HepG2 (cell line): Measurements from ENCODE around the gene DTNB. TPM values are rescaled to one million over a fixed set of nuclear protein-coding genes. Genes with fewer than 3 reads are reported as not detected.

Experiments
- ATAC-seq: fragments of 200-7000 bp; cut with Tn5 transposase; 3 replicates; pipeline ENCODE4 v1.9.1; 2020; ENCODE audit warnings: mild to moderate bottlenecking, moderate library complexity
- BruUV-seq: library from RNA; stranded (reverse); fragments of 400-500 nt; replicated peaks from 2 replicates; lab custom pipeline; 2021; lab: Mats Ljungman, UMichigan
- CTCF ChIA-PET: fragments of 300-600 bp; formaldehyde crosslinking; extraction: SDS; loops from one replicate; lab custom pipeline; 2021; ENCODE audit warnings: low total read pairs, inconsistent platforms, low intra/inter-chr PET ratio; lab: Yijun Ruan, JAX
- POLR2A ChIA-PET: fragments of 350-600 bp; sonication (Branson Sonifier 250); formaldehyde crosslinking; loops from one replicate; lab custom pipeline; 2020; ENCODE audit warnings: antibody characterized with exemption, inconsistent platforms; lab: Yijun Ruan, JAX
- DNase-seq: peaks from one replicate; pipeline ENCODE4 v3.0.0-alpha.2; 2015; ENCODE audit warnings: low spot score
- FAIRE-seq: peaks from 3 replicates; lab custom pipeline; 2011; peaks lifted over from hg19 to GRCh38; lab: Jason Lieb, UNC
- H2AFZ ChIP-seq: one replicate; pipeline ENCODE4 v1.6.1; 2011; ENCODE audit warnings: low read length, inconsistent platforms
- H3K27ac ChIP-seq: fragments of 300-600 bp; 3 replicates; pipeline ENCODE4 v1.8.0; 2011; ENCODE audit warnings: mixed run types, mild to moderate bottlenecking, mixed read lengths, low read length, inconsistent platforms; ENCODE audit not compliant: insufficient read depth; ENCODE audit errors: extremely low read length
- H3K27me3 ChIP-seq, 2 experiments: fragments of 200-600 bp in 1 of 2; 2 replicates in 1 of 2; 3 replicates in 1 of 2; pipeline versions ENCODE4 v1.6.0 to v1.8.0; 2011; ENCODE audit warnings: low read length in 2 of 2, mild to moderate bottlenecking in 2 of 2, moderate library complexity in 2 of 2, inconsistent platforms in 1 of 2; ENCODE audit not compliant: insufficient read depth in 2 of 2, control insufficient read depth in 1 of 2
- H3K36me3 ChIP-seq, 2 experiments: fragments of 200-600 bp in 1 of 2; replicated peaks in 1 of 2; 2 replicates in 1 of 2; 3 replicates in 1 of 2; pipeline versions ENCODE4 v1.5.1 to v1.8.0; 2011; ENCODE audit warnings: low read length in 2 of 2, inconsistent platforms in 1 of 2; ENCODE audit not compliant: insufficient read depth in 2 of 2, control insufficient read depth in 1 of 2
- H3K4me1 ChIP-seq: 2 replicates; pipeline ENCODE4 v1.5.1; 2012; ENCODE audit warnings: low read length, inconsistent platforms; ENCODE audit not compliant: insufficient read depth
- H3K4me2 ChIP-seq: 2 replicates; pipeline ENCODE4 v1.6.0; 2011; ENCODE audit warnings: low read depth, low read length, inconsistent platforms
- H3K4me3 ChIP-seq, 3 experiments: fragments of 200-600 bp in 1 of 3; sonication (generic), shearing (Covaris generic) in 1 of 3; replicated peaks in 1 of 3; 2 replicates each; pipeline ENCODE4 v1.5.1; 2011 to 2016; ENCODE audit warnings: low read length in 3 of 3, inconsistent platforms in 2 of 3, low read depth in 2 of 3, mild to moderate bottlenecking in 2 of 3, control low read depth in 1 of 3, mixed read lengths in 1 of 3; ENCODE audit not compliant: insufficient read depth in 1 of 3
- H3K79me2 ChIP-seq: one replicate; pipeline ENCODE4 v1.6.1; 2011; ENCODE audit warnings: low read length, inconsistent platforms; ENCODE audit not compliant: insufficient read depth
- H3K9ac ChIP-seq: 2 replicates; pipeline ENCODE4 v1.6.0; 2011; ENCODE audit warnings: mild to moderate bottlenecking, low read depth, low read length, inconsistent platforms; ENCODE audit not compliant: insufficient read depth
- H3K9me3 ChIP-seq: 2 replicates; pipeline ENCODE4 v1.5.1; 2012; ENCODE audit warnings: mild to moderate bottlenecking, low read length
- H4K20me1 ChIP-seq: 2 replicates; pipeline ENCODE4 v1.6.0; 2011; ENCODE audit warnings: inconsistent platforms, mild to moderate bottlenecking, low read length, moderate library complexity; ENCODE audit not compliant: insufficient read depth
- ATF5 ChIP-seq: sonication (generic); formaldehyde crosslinking; IDR thresholded peaks from 2 replicates; pipeline ENCODE4 v1.4.0; 2020; ENCODE audit warnings: mild to moderate bottlenecking, low read depth, missing genetic modification reagents
- BRD4 ChIP-seq: sonication (generic); formaldehyde crosslinking; IDR thresholded peaks from 2 replicates; pipeline ENCODE4 v1.4.0; 2020; ENCODE audit warnings: missing genetic modification reagents
- MLXIP ChIP-seq: sonication (generic); formaldehyde crosslinking; IDR thresholded peaks from 2 replicates; pipeline ENCODE4 v1.9.0; 2021; ENCODE audit warnings: missing genetic modification reagents, borderline replicate concordance
- REPIN1 ChIP-seq: sonication (generic); formaldehyde crosslinking; IDR thresholded peaks from 2 replicates; pipeline ENCODE4 v1.8.0; 2022; ENCODE audit warnings: missing genetic modification reagents, low read depth, mild to moderate bottlenecking, borderline replicate concordance
- RFXAP ChIP-seq: sonication (generic); formaldehyde crosslinking; IDR thresholded peaks from 2 replicates; pipeline ENCODE4 v1.4.0; 2020; ENCODE audit warnings: missing genetic modification reagents, borderline replicate concordance
- SMAD9 ChIP-seq: sonication (generic); formaldehyde crosslinking; IDR thresholded peaks from 2 replicates; pipeline ENCODE4 v1.5.1; 2020; ENCODE audit warnings: mild to moderate bottlenecking, missing genetic modification reagents
- SP5 ChIP-seq: IDR thresholded peaks from 2 replicates; pipeline ENCODE4 v1.6.1; 2016; ENCODE audit warnings: low read depth, borderline replicate concordance
- ZMYM3 ChIP-seq: sonication (generic); formaldehyde crosslinking; IDR thresholded peaks from 2 replicates; pipeline ENCODE4 v1.5.1; 2020; ENCODE audit warnings: mild to moderate bottlenecking, missing genetic modification reagents
- ZNF614 ChIP-seq: IDR thresholded peaks from 2 replicates; pipeline ENCODE4 v1.6.1; 2018; ENCODE audit warnings: missing biosample characterization, missing genetic modification reagents, inconsistent platforms, borderline replicate concordance
- WGBS: methylation state at CpG from one replicate; pipeline ENCODE4 v1.1.6; 2017; ENCODE audit warnings: low lambda C conversion rate; 5-methylcytosine and 5-hydroxymethylcytosine counted together
- in situ Hi-C: cut with HindIII; loops from 2 replicates; pipeline ENCODE4 v1.10.0; 2017; ENCODE audit warnings: low pct_unique_long_range_greater_than_20kb; ENCODE audit not compliant: extremely low pct_ligation_motif_present
- intact Hi-C: fragments of 100-400 bp; cut with micrococcal nuclease; formaldehyde crosslinking; loops from one replicate; pipeline ENCODE4 v1.10.0; 2022; ENCODE audit not compliant: unreplicated experiment
- polyA plus RNA-seq, 8 experiments: library from polyadenylated mRNA; depleted of rRNA in 3 of 8; stranded (reverse) in 7 of 8; unstranded in 1 of 8; fragments of >200 nt; fragmentation: Illumina TruSeq in 4 of 8; extraction: Trizol in 4 of 8; gene quantifications; 2 replicates each; pipeline versions ENCODE4 v1.2.1 to v1.2.3, GENCODE V29; 2011 to 2016; ENCODE audit warnings: low read depth in 4 of 8, missing spikeins in 1 of 8, mixed read lengths in 1 of 8; ENCODE audit not compliant: insufficient read depth in 1 of 8
- total RNA-seq, 5 experiments: library from RNA; depleted of rRNA; stranded (reverse); fragments of >200 nt; fragmentation: Illumina TruSeq; extraction: Trizol; gene quantifications; 2 replicates each; pipeline ENCODE4 v1.2.3, GENCODE V29; 2016; ENCODE audit warnings: low read depth in 1 of 5
- TF ChIP-seq, protein P1 (sequence below): sonication (generic); formaldehyde crosslinking; IDR thresholded peaks from 2 replicates; pipeline ENCODE4 v1.4.0; 2020; ENCODE audit warnings: missing genetic modification reagents
- TF ChIP-seq, protein P2 (sequence below): sonication (generic); formaldehyde crosslinking; IDR thresholded peaks from 2 replicates; pipeline ENCODE4 v1.4.0; 2020; ENCODE audit warnings: mild to moderate bottlenecking, missing genetic modification reagents

The DTNB gene
- total and polyA plus RNA-seq, 2 of the 13 experiments (the other 11 are each of a cell fraction or from before 2014, with no cell fraction given), result 14.4 to 23.9 TPM

- Histone ChIP-seq H3K4me3 (no peak overlapping the region), H3K9ac (no peak overlapping the region), H2AFZ (no peak overlapping the region), H3K36me3 (peaks cover 0 to 1% of the 10 kb centered on the region in 2 experiments; a peak in 1 of 5 replicates), H3K9me3 (no peaks in the 10 kb centered on the region), H3K27ac (no peak overlapping the region), H3K79me2 (no peaks in the 10 kb centered on the region), H4K20me1 (no peaks in the 10 kb centered on the region), H3K27me3 (no peaks in the 10 kb centered on the region), H3K4me2 (no peak overlapping the region), H3K4me1 (no peaks in the 10 kb centered on the region)
- ATAC-seq (no peak), FAIRE-seq (no peak), DNase-seq (no peak)
- 93% methylated on average over 8 of the region's 8 CpGs for WGBS
- in situ Hi-C loops (no loop called here), intact Hi-C loops (no loop called here)
- ChIA-PET POLR2A (no interaction called here), CTCF (no interaction called here)
- BruUV-seq, result no TSS peak
- TF ChIP-seq MLXIP, result no peak
- TF ChIP-seq, protein P1, sequence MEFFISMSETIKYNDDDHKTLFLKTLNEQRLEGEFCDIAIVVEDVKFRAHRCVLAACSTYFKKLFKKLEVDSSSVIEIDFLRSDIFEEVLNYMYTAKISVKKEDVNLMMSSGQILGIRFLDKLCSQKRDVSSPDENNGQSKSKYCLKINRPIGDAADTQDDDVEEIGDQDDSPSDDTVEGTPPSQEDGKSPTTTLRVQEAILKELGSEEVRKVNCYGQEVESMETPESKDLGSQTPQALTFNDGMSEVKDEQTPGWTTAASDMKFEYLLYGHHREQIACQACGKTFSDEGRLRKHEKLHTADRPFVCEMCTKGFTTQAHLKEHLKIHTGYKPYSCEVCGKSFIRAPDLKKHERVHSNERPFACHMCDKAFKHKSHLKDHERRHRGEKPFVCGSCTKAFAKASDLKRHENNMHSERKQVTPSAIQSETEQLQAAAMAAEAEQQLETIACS, result no peak
- no peak for TF ChIP-seq SP5
- TF ChIP-seq ZMYM3, result no peak
- TF ChIP-seq, protein P2, sequence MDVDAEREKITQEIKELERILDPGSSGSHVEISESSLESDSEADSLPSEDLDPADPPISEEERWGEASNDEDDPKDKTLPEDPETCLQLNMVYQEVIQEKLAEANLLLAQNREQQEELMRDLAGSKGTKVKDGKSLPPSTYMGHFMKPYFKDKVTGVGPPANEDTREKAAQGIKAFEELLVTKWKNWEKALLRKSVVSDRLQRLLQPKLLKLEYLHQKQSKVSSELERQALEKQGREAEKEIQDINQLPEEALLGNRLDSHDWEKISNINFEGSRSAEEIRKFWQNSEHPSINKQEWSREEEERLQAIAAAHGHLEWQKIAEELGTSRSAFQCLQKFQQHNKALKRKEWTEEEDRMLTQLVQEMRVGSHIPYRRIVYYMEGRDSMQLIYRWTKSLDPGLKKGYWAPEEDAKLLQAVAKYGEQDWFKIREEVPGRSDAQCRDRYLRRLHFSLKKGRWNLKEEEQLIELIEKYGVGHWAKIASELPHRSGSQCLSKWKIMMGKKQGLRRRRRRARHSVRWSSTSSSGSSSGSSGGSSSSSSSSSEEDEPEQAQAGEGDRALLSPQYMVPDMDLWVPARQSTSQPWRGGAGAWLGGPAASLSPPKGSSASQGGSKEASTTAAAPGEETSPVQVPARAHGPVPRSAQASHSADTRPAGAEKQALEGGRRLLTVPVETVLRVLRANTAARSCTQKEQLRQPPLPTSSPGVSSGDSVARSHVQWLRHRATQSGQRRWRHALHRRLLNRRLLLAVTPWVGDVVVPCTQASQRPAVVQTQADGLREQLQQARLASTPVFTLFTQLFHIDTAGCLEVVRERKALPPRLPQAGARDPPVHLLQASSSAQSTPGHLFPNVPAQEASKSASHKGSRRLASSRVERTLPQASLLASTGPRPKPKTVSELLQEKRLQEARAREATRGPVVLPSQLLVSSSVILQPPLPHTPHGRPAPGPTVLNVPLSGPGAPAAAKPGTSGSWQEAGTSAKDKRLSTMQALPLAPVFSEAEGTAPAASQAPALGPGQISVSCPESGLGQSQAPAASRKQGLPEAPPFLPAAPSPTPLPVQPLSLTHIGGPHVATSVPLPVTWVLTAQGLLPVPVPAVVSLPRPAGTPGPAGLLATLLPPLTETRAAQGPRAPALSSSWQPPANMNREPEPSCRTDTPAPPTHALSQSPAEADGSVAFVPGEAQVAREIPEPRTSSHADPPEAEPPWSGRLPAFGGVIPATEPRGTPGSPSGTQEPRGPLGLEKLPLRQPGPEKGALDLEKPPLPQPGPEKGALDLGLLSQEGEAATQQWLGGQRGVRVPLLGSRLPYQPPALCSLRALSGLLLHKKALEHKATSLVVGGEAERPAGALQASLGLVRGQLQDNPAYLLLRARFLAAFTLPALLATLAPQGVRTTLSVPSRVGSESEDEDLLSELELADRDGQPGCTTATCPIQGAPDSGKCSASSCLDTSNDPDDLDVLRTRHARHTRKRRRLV (CRISPR knock-in tag), result no peak
- TF ChIP-seq RFXAP, result no peak
- TF ChIP-seq ZNF614 (CRISPR knock-in tag), result no peak
- TF ChIP-seq SMAD9 (CRISPR knock-in tag), result no peak
- TF ChIP-seq ATF5, result no peak
- TF ChIP-seq BRD4, result no peak
- TF ChIP-seq REPIN1 (CRISPR knock-in tag), result no peak
Measured at GRCh38 chr2:25385910-25386309, 287.5 kb downstream of the DTNB start.
